GM12878 (cell line): Measurements from ENCODE around the gene NEU3. TPM values are rescaled to one million over a fixed set of nuclear protein-coding genes. Genes with fewer than 3 reads are reported as not detected.

Experiments used
- ASH2L ChIP-seq: fragments of 300-600, 200-600 bp; sonication (generic); IDR thresholded peaks from 2 replicates; pipeline ENCODE4 v1.6.1; 2017; ENCODE audit warnings: low read depth, mild to moderate bottlenecking, borderline replicate concordance
- BACH1 ChIP-seq: fragments of 450-650 bp; IDR thresholded peaks from 2 replicates; pipeline ENCODE4 v1.6.1; 2017; ENCODE audit warnings: mild to moderate bottlenecking, borderline replicate concordance
- BCL11A ChIP-seq: IDR thresholded peaks from 2 replicates; pipeline ENCODE4 v1.6.1; 2011; ENCODE audit warnings: low read depth, low read length
- BCL3 ChIP-seq: IDR thresholded peaks from 2 replicates; pipeline ENCODE4 v1.6.1; 2011; ENCODE audit warnings: borderline replicate concordance, low read depth, mild to moderate bottlenecking, moderate library complexity, low read length; ENCODE audit not compliant: insufficient read depth, poor library complexity, severe bottlenecking
- CBFB ChIP-seq: IDR thresholded peaks from 2 replicates; pipeline ENCODE4 v1.6.1; 2016; ENCODE audit warnings: antibody characterized with exemption, low read depth
- CBX3 ChIP-seq: fragments of 200-600 bp; sonication (generic); IDR thresholded peaks from 2 replicates; pipeline ENCODE4 v1.6.1; 2016; ENCODE audit warnings: low read depth, borderline replicate concordance
- DPF2 ChIP-seq: fragments of 450-650 bp; IDR thresholded peaks from 2 replicates; pipeline ENCODE4 v1.6.1; 2017; ENCODE audit warnings: mild to moderate bottlenecking
- E2F4 ChIP-seq: IDR thresholded peaks from 2 replicates; pipeline ENCODE4 v1.6.1; 2012; ENCODE audit warnings: low read depth, low read length, improper control_type of control experiment
- EP300 ChIP-seq, 2 experiments: fragments of 150-350 bp in 1 of 2; IDR thresholded peaks; 2 replicates each; pipeline ENCODE4 v1.6.1; 2011 to 2012; ENCODE audit warnings: low read depth in 2 of 2, low read length in 2 of 2, borderline replicate concordance in 1 of 2, improper control_type of control experiment in 1 of 2, inconsistent platforms in 1 of 2; ENCODE audit not compliant: control insufficient read depth in 1 of 2
- ESRRA ChIP-seq: IDR thresholded peaks from 2 replicates; pipeline ENCODE4 v1.6.1; 2012; ENCODE audit warnings: mild to moderate bottlenecking, low read length, improper control_type of control experiment
- FOXM1 ChIP-seq: IDR thresholded peaks from 2 replicates; pipeline ENCODE4 v1.6.1; 2012; ENCODE audit warnings: low read depth, mild to moderate bottlenecking, inconsistent platforms, low read length, moderate library complexity
- HDGF ChIP-seq: fragments of 450-650 bp; IDR thresholded peaks from 2 replicates; pipeline ENCODE4 v1.6.1; 2016; ENCODE audit warnings: antibody characterized with exemption
- IRF4 ChIP-seq: IDR thresholded peaks from 2 replicates; pipeline ENCODE4 v1.6.1; 2011; ENCODE audit warnings: low read depth, low read length
- MEF2B ChIP-seq: fragments of 450-650 bp; IDR thresholded peaks from 2 replicates; pipeline ENCODE4 v1.6.1; 2018; ENCODE audit warnings: mild to moderate bottlenecking, moderate library complexity; ENCODE audit not compliant: partially characterized antibody, poor library complexity, severe bottlenecking
- MXI1 ChIP-seq: fragments of 150-350 bp; IDR thresholded peaks from 2 replicates; pipeline ENCODE4 v1.6.1; 2011; ENCODE audit warnings: low read depth, mild to moderate bottlenecking, inconsistent platforms, low read length, improper control_type of control experiment
- NFXL1 ChIP-seq: fragments of 450-650 bp; IDR thresholded peaks from 2 replicates; pipeline ENCODE4 v1.6.1; 2017; ENCODE audit warnings: antibody characterized with exemption, mild to moderate bottlenecking, borderline replicate concordance
- NFYA ChIP-seq: IDR thresholded peaks from 2 replicates; pipeline ENCODE4 v1.6.1; 2011; ENCODE audit warnings: low read depth, mild to moderate bottlenecking, low read length, improper control_type of control experiment, borderline replicate concordance
- NKRF ChIP-seq: fragments of 450-650 bp; conservative IDR thresholded peaks from 2 replicates; pipeline ENCODE4 v1.6.1; 2017; ENCODE audit warnings: mild to moderate bottlenecking, moderate library complexity
- PAX5 ChIP-seq: IDR thresholded peaks from 2 replicates; pipeline ENCODE4 v1.6.1; 2011; ENCODE audit warnings: low read depth, low read length, borderline replicate concordance
- PML ChIP-seq: IDR thresholded peaks from 2 replicates; pipeline ENCODE4 v1.6.1; 2012; ENCODE audit warnings: low read length, inconsistent platforms
- RBBP5 ChIP-seq: fragments of 200-600 bp; sonication (generic); conservative IDR thresholded peaks from 2 replicates; pipeline ENCODE4 v1.6.1; 2016
- SREBF1 ChIP-seq: IDR thresholded peaks from 2 replicates; pipeline ENCODE4 v1.6.1; 2012; ENCODE audit warnings: mild to moderate bottlenecking, low read length
- USF2 ChIP-seq: IDR thresholded peaks from 2 replicates; pipeline ENCODE4 v1.6.1; 2011; ENCODE audit warnings: low read depth, low read length, improper control_type of control experiment, borderline replicate concordance
- WRNIP1 ChIP-seq: IDR thresholded peaks from 2 replicates; pipeline ENCODE4 v1.6.1; 2011; ENCODE audit warnings: low read depth, low read length, improper control_type of control experiment, borderline replicate concordance
- ZNF24 ChIP-seq: fragments of 450-650 bp; IDR thresholded peaks from 2 replicates; pipeline ENCODE4 v1.6.1; 2017; ENCODE audit warnings: antibody characterized with exemption, mild to moderate bottlenecking
- polyA plus RNA-seq, 11 experiments: library from polyadenylated mRNA; depleted of rRNA in 4 of 11; unstranded in 6 of 11; stranded (reverse) in 5 of 11; fragments of >200 nt; fragmentation: Nextera tagmentation in 4 of 11; fragmentation: Illumina TruSeq in 1 of 11; extraction: Ambion mirVana in 4 of 11; extraction: Trizol in 1 of 11; gene quantifications; 1 replicate in 1 of 11; 2 replicates in 10 of 11; pipeline versions ENCODE4 v1.2.1 to v1.2.3, GENCODE V29; 2011 to 2016; ENCODE audit warnings: inconsistent platforms in 2 of 11, missing spikeins in 2 of 11, low read depth in 1 of 11
- total RNA-seq, 4 experiments: library from RNA; depleted of rRNA in 3 of 4; stranded (reverse); fragments of >200 nt in 3 of 4; fragmentation: Illumina TruSeq in 1 of 4; extraction: Trizol in 1 of 4; gene quantifications; 2 replicates each; pipeline versions ENCODE4 v1.2.1 to v1.2.3, GENCODE V29; 2013 to 2021
- TF ChIP-seq, protein P1 (sequence below): fragments of 450-650 bp; IDR thresholded peaks from 2 replicates; pipeline ENCODE4 v1.6.1; 2017; ENCODE audit warnings: mild to moderate bottlenecking

The NEU3 gene
- total and polyA plus RNA-seq, 10 of the 15 experiments (the other 5 are each of a cell fraction or from before 2014, with no cell fraction given), result 2.5 to 20.3 (median 13.4) TPM

DNA sequence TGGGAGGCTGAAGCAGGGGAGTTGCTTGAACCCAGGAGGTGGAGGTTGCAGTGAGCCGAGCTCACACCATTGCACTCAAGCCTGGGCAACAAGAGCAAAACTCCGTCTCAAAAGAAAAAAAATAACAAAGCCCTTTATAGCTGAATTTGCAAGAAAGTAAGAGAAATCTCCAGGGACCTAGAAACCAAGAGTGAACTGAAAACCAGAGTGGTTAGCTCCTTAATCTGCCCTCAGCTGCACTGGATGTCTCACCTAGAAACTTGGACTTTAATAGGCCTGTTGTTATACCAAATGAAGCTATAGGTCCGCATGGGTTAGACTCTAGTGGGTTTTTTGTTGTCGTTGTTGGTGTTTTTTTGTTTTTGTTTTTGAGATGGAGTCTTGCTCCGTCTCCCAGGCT, 4.1 kb downstream of the NEU3 start (continued):
- TF ChIP-seq NKRF (no peak), DPF2 (peak; percentile 46; the same call in 1 of the 2 replicates), SREBF1 (no peak), PAX5 (no peak), E2F4 (no peak), USF2 (no peak), MXI1 (no peak), CBX3 (no peak), BACH1 (no peak), PML (no peak), RBBP5 (no peak), ESRRA (no peak), HDGF (no peak), FOXM1 (no peak), WRNIP1 (no peak), BCL3 (no peak), MEF2B (peak; percentile 95), BCL11A (0 out of 2 replicates have a peak, but pooled peaks have one; percentile 12), NFYA (no peak), CBFB (no peak), ASH2L (no peak), IRF4 (peak; percentile 16; the same call in 1 of the 2 replicates), NFXL1 (no peak), EP300 (IDR thresholded peaks at IDR 0.05; ENCODE audit: borderline replicate concordance in 1 of 2, control insufficient read depth in 1 of 2, low read depth in 2 of 2, low read length in 2 of 2) (no peak), ZNF24 (no peak)
- TF ChIP-seq, protein P1, sequence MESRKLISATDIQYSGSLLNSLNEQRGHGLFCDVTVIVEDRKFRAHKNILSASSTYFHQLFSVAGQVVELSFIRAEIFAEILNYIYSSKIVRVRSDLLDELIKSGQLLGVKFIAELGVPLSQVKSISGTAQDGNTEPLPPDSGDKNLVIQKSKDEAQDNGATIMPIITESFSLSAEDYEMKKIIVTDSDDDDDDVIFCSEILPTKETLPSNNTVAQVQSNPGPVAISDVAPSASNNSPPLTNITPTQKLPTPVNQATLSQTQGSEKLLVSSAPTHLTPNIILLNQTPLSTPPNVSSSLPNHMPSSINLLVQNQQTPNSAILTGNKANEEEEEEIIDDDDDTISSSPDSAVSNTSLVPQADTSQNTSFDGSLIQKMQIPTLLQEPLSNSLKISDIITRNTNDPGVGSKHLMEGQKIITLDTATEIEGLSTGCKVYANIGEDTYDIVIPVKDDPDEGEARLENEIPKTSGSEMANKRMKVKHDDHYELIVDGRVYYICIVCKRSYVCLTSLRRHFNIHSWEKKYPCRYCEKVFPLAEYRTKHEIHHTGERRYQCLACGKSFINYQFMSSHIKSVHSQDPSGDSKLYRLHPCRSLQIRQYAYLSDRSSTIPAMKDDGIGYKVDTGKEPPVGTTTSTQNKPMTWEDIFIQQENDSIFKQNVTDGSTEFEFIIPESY, result no peak
